ENCODE data around the gene PRCC.

DNA sequence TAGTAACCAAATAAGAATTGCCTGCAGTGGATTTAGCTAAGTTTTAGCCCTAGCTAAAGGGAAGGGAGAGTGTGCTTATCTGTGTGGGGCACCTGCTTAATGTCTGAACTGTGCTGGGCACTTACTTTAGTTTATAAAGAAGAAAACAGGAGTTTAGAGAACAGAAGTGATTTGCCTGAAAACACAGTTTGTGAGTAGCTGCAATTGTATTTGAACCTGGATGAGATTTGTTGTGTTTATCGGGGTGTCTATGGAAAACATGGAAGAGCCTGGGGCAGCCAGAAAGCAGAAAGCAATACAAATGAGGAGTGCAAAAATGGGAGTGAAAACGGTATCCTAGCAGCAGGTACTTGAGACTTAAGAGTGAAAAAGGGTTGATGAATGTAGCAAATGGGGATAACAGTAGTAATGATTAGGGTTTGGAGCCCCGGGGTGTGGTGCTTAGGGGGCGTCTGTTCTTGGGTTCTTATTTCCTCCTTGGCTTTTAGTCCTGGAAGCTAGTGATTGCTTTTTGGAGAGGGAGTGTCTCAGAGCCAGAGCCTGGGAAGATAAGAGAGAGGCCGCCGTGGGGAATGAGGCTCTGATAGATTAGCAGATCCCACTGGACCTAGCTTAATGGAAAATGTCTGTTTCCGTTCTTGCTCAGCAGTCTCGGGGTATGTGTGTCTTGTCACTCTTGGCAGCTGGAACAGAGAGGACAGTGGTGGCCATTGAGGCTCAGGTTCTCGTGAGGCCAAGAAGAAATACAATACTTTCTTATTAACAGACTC, 5.6 kb downstream of the PRCC start:
- TF ChIP-seq CTCF (conservative IDR thresholded peaks at IDR 0.05; ENCODE audit: low read depth, low read length) (no peak), EZH2 (IDR thresholded peaks at IDR 0.05; ENCODE audit: low read length, unreplicated experiment) (no peak), EZH2phosphoT487 (IDR thresholded peaks at IDR 0.05; ENCODE audit: borderline replicate concordance, low read length) (no peak)
